CD4-positive, alpha-beta T cell treated with Interleukin-4 for 1 hour (primary cell): Measurements from ENCODE around the gene KCNA5.
A peak's percentile ranks its signal among the peaks of the same experiment; 100 is the strongest.

Experiments
- DNase-seq, 2 donors: peaks; one replicate each; pipeline ENCODE4 v3.0.0-alpha.2; 2020 to 2022

The KCNA5 gene

GRCh38 chr12:5068126-5068525, 24.4 kb downstream of the KCNA5 start:
- DNase-seq: no peak

GRCh38 chr12:5068619-5069018, 24.9 kb downstream of the KCNA5 start:
- DNase-seq: no peak

GRCh38 chr12:5070090-5070489, 26.4 kb downstream of the KCNA5 start:
- no peak for DNase-seq

- no peak for DNase-seq
Measured at GRCh38 chr12:5071496-5071895, 27.8 kb downstream of the KCNA5 start.

GRCh38 chr12:5072311-5072710, 28.6 kb downstream of the KCNA5 start:
- no peak for DNase-seq

- DNase-seq: no peak
Measured at GRCh38 chr12:5073054-5073453, 29.4 kb downstream of the KCNA5 start.

- no peak for DNase-seq
Measured at GRCh38 chr12:5073853-5074252, 30.2 kb downstream of the KCNA5 start.

- no peak for DNase-seq
Measured at GRCh38 chr12:5076761-5077160, 33.1 kb downstream of the KCNA5 start.

GRCh38 chr12:5078423-5078822, 34.7 kb downstream of the KCNA5 start:
- DNase-seq: no peak

GRCh38 chr12:5081016-5081415, 37.3 kb downstream of the KCNA5 start:
- DNase-seq: no peak

GRCh38 chr12:5083955-5084849, 40.5 kb downstream of the KCNA5 start:
- peak in 1 of 2 donors; percentile 24 for DNase-seq

- DNase-seq: no peak
Measured at GRCh38 chr12:5085896-5086295, 42.2 kb downstream of the KCNA5 start.

GRCh38 chr12:5087831-5088554, 44.3 kb downstream of the KCNA5 start:
- no peak for DNase-seq

GRCh38 chr12:5088586-5089264, 45.0 kb downstream of the KCNA5 start:
- DNase-seq: no peak

GRCh38 chr12:5094551-5094950, 50.9 kb downstream of the KCNA5 start:
- DNase-seq: no peak

- DNase-seq: no peak
Measured at GRCh38 chr12:5094986-5095385, 51.3 kb downstream of the KCNA5 start.
